Parathyroid adenoma (tissue), 2 donors: ENCODE results near the gene USH1C.

Experiments used
- H2AFZ ChIP-seq: fragments of 300-600 bp; sonication (generic); one replicate; pipeline ENCODE4 v1.7.0; 2017; ENCODE audit warnings: antibody characterized with exemption, mild to moderate bottlenecking
- H3K27ac ChIP-seq: fragments of 300-600 bp; sonication (generic); one replicate; pipeline ENCODE4 v1.7.0; 2017
- H3K27me3 ChIP-seq: fragments of 300-600 bp; sonication (generic); one replicate; pipeline ENCODE4 v1.7.0; 2017; ENCODE audit warnings: low read length; ENCODE audit not compliant: control insufficient read depth, insufficient read depth
- H3K36me3 ChIP-seq: fragments of 300-600 bp; sonication (generic); one replicate; pipeline ENCODE4 v1.7.0; 2017; ENCODE audit warnings: low read length; ENCODE audit not compliant: control insufficient read depth, insufficient read depth
- H3K4me1 ChIP-seq: fragments of 300-600 bp; sonication (generic); one replicate; pipeline ENCODE4 v1.7.0; 2017; ENCODE audit warnings: control low read depth
- H3K4me2 ChIP-seq: fragments of 300-600 bp; sonication (generic); one replicate; pipeline ENCODE4 v1.7.0; 2017; ENCODE audit warnings: low read length
- H3K4me3 ChIP-seq: fragments of 300-600 bp; sonication (generic); one replicate; pipeline ENCODE4 v1.7.0; 2017; ENCODE audit warnings: low read depth, low read length
- H3K79me2 ChIP-seq: fragments of 300-600 bp; sonication (generic); one replicate; pipeline ENCODE4 v1.7.0; 2017; ENCODE audit warnings: control low read depth
- H3K9ac ChIP-seq: fragments of 300-600 bp; sonication (generic); one replicate; pipeline ENCODE4 v1.7.0; 2017; ENCODE audit warnings: mild to moderate bottlenecking
- H3K9me3 ChIP-seq: fragments of 300-600 bp; sonication (generic); one replicate; pipeline ENCODE4 v1.7.0; 2017; ENCODE audit warnings: low read length; ENCODE audit not compliant: control insufficient read depth
- TF ChIP-seq, protein P1 (sequence below): fragments of 300-600 bp; sonication (generic); IDR thresholded peaks from one replicate; pipeline ENCODE4 v1.7.0; 2017; ENCODE audit warnings: antibody characterized with exemption, mild to moderate bottlenecking
- donor health status: primary hyperparathyroidism.

The USH1C gene

DNA sequence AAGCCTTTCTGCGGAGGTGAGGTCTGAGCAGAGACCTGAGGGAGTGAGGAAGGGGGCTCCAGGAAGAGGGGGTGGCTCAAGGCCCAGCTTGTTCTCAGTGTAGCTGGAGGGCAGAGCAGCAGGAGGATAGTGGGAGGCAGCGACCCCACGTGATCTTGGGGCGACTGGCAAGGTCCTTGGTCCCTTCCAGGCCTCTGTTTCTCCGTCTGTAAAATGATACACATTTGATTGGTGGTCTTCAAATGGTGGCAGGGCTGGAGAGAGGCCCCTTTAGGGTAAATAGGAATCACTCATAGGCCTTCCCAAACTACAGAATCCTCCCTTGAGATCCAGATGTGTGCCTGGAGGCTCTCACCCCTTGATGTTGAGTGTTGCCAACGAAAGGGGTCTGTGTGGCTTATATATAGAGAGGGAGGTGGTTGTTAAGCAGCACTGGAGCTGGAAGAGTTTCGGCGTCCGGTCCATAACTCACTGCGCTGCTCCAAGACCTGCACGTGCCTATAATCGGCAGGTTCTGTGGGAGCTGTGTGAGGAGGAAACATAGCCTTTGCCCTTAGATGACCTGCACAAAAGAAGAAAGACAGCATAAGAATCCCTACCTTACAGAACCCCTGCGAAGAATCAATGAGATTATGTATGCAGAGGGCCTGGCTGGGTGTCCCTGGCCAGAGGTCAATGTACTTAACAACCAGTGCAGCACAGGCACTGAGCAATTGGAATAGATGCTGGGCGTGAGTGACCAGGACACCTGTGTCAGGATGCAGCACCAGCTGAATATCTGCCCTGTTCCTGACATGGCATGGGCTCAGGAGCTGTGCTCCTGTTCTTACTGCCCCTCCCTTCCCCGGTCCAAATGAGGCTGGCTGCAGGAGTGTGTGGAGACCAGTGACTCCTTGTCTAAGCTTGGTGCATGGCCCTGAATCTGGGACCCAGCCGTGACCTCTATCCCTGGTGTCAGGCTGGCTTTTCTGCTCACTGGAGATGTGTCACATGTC is 31.5 kb upstream of the USH1C start:
- no peak overlapping the region for H2AFZ ChIP-seq
- H3K9me3 ChIP-seq, result no peaks in the 10 kb centered on the region
- H3K27me3 ChIP-seq, result no peaks in the 10 kb centered on the region
- no peak overlapping the region for H3K9ac ChIP-seq
- H3K79me2 ChIP-seq, result no peaks in the 10 kb centered on the region
- TF ChIP-seq, protein P1, sequence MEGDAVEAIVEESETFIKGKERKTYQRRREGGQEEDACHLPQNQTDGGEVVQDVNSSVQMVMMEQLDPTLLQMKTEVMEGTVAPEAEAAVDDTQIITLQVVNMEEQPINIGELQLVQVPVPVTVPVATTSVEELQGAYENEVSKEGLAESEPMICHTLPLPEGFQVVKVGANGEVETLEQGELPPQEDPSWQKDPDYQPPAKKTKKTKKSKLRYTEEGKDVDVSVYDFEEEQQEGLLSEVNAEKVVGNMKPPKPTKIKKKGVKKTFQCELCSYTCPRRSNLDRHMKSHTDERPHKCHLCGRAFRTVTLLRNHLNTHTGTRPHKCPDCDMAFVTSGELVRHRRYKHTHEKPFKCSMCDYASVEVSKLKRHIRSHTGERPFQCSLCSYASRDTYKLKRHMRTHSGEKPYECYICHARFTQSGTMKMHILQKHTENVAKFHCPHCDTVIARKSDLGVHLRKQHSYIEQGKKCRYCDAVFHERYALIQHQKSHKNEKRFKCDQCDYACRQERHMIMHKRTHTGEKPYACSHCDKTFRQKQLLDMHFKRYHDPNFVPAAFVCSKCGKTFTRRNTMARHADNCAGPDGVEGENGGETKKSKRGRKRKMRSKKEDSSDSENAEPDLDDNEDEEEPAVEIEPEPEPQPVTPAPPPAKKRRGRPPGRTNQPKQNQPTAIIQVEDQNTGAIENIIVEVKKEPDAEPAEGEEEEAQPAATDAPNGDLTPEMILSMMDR, result no peak
- H3K27ac ChIP-seq, result no peak overlapping the region
- H3K4me2 ChIP-seq, result no peak overlapping the region
- no peak overlapping the region for H3K4me3 ChIP-seq
- no peaks in the 10 kb centered on the region for H3K4me1 ChIP-seq
- H3K36me3 ChIP-seq, result no peaks in the 10 kb centered on the region

DNA sequence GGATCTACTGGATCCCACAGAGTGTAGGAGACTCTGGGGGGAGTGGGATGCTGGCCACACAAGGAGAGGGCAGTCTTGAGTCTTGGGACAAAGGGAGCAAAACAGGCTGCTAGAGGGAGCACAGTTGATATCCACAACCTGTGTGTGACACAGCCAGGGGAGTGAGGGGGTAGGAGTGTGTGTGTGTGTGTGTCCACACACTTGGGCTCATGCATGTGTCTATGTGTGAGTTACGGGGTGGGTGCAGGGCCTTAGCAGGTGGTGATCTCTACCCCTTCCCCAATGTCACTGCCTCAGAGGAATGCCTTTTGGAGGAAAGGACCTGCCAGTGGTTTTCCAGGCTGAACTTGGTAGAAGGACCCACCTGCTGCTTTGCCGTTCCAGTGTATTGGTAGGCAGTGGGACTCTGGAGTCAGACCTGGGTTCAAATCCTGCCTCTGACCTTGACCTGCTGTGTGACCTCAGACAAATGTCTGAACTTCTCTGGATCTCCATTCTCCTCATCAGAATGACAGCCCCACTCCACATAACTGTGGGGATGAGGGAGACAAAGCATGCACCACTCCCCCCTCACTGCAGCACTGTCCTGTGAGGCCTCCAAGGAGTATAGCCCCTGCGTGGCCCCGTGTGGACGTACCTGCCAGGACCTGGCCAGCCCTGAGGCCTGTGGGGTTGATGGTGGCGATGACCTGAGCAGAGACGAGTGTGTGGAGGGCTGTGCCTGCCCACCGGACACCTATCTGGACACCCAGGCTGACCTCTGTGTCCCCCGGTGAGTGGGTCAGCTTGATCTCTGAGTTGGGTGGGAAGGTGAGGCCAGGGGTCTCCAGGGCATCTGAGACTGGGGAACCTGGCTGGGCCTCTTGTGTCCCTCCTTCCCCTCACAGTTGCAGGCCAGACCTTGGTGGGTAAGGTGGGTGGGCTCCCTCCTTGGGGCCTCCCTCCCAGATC is 30.2 kb upstream of the USH1C start:
- Histone ChIP-seq H3K79me2 (no peaks in the 10 kb centered on the region), H3K9ac (no peak overlapping the region), H3K27me3 (no peaks in the 10 kb centered on the region), H3K4me1 (no peaks in the 10 kb centered on the region), H3K4me3 (no peak overlapping the region), H3K36me3 (no peaks in the 10 kb centered on the region), H3K9me3 (no peaks in the 10 kb centered on the region), H3K27ac (no peak overlapping the region), H3K4me2 (no peak overlapping the region), H2AFZ (no peak overlapping the region)
- TF ChIP-seq, protein P1, result no peak

DNA sequence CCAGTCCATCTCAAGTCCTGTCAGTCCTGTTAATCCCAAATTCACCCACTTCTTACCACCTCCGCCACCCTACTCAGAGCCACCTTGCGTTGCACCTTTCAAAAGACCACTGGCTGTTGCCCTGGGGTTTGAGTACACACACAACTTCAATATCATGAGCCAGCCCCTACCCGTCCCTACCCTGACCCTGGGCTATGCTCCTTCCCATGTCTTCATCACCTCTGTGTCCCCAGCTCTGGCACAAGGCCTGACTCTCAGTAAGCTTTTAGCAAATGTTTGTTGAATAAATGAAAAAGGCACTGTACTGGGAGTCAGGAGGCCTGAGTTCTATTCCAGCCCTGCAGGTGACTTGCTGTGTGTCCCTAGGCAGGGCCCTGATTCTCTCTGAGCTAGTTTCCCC is 29.3 kb upstream of the USH1C start:
- TF ChIP-seq, protein P1, result no peak
- Histone ChIP-seq H3K36me3 (no peaks in the 10 kb centered on the region), H3K79me2 (no peaks in the 10 kb centered on the region), H3K9me3 (no peaks in the 10 kb centered on the region), H3K27me3 (no peaks in the 10 kb centered on the region), H2AFZ (no peak overlapping the region), H3K9ac (no peak overlapping the region), H3K4me3 (no peak overlapping the region), H3K4me1 (no peaks in the 10 kb centered on the region), H3K27ac (no peak overlapping the region), H3K4me2 (no peak overlapping the region)

DNA sequence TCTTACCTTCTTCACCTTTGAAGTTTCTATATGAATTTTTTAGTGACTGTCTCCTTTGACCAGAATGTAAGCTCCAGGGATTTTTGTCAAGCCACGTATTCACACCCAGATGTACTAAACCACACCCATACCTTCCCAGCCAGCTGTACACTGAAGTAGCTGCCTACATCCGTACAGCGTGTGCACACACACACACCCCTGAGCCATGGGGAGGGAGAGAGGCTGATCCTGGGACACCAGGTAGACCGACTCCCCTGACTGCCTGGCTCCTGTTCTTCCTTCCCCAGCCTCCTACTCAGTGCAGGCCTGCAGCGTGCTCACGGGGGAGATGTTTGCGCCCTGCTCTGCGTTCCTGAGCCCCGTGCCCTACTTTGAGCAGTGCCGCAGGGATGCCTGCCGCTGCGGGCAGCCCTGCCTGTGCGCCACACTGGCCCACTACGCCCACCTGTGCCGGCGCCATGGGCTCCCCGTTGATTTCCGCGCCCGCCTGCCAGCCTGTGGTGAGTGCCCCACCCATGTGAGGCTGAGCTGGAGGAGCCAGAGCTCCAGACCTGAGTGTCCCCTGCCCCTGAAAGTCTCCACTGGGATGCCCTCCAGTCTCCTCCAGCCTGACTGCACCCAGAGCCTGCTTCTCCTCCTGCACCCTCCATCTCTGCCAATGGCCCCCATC is 28.7 kb upstream of the USH1C start:
- Histone ChIP-seq H3K79me2 (no peaks in the 10 kb centered on the region), H3K4me3 (no peak overlapping the region), H3K36me3 (no peaks in the 10 kb centered on the region), H3K4me2 (no peak overlapping the region), H3K4me1 (no peaks in the 10 kb centered on the region), H2AFZ (no peak overlapping the region), H3K27ac (no peak overlapping the region), H3K27me3 (no peaks in the 10 kb centered on the region), H3K9ac (no peak overlapping the region), H3K9me3 (no peaks in the 10 kb centered on the region)
- TF ChIP-seq, protein P1, result no peak
